ENCODE data around the gene DOK3.

Gene DOK3

DNA sequence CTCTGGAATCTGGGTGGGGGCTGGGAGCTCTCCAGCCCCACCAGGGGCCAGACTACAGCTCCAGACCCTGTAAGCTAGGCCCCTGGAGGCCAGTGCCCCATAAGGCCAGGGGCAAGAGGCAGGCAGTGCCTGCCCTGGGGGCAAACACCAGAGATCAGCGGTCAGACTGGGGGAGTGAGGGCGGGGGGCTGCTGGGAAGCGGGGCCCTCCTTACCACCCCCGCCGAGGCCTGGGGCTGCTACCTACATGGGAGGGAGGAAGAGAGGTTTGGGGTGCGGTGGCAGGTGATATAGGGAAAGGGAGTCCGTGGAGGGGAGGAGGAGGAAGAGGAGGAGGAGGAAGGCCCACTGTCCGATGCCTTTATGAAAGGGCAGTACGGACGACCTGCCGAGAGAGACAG lies 50.3 kb downstream of the DOK3 start:
- no peak for DNase-seq (ENCODE audit: low spot score)
- TF ChIP-seq, protein P1, sequence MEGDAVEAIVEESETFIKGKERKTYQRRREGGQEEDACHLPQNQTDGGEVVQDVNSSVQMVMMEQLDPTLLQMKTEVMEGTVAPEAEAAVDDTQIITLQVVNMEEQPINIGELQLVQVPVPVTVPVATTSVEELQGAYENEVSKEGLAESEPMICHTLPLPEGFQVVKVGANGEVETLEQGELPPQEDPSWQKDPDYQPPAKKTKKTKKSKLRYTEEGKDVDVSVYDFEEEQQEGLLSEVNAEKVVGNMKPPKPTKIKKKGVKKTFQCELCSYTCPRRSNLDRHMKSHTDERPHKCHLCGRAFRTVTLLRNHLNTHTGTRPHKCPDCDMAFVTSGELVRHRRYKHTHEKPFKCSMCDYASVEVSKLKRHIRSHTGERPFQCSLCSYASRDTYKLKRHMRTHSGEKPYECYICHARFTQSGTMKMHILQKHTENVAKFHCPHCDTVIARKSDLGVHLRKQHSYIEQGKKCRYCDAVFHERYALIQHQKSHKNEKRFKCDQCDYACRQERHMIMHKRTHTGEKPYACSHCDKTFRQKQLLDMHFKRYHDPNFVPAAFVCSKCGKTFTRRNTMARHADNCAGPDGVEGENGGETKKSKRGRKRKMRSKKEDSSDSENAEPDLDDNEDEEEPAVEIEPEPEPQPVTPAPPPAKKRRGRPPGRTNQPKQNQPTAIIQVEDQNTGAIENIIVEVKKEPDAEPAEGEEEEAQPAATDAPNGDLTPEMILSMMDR (IDR thresholded peaks at IDR 0.05; ENCODE audit: extremely low read depth, insufficient read depth, missing control alignments) = no peak
- in situ Hi-C loops (cut with MboI; ENCODE audit: low pct_unique_long_range_greater_than_20kb, low sequenced_read_pairs, unreplicated experiment) = loop anchor here (10.0 kb wide), 1 partner anchor 55 kb away; the partner anchor contains the start of genes F12 and PFN3

DNA sequence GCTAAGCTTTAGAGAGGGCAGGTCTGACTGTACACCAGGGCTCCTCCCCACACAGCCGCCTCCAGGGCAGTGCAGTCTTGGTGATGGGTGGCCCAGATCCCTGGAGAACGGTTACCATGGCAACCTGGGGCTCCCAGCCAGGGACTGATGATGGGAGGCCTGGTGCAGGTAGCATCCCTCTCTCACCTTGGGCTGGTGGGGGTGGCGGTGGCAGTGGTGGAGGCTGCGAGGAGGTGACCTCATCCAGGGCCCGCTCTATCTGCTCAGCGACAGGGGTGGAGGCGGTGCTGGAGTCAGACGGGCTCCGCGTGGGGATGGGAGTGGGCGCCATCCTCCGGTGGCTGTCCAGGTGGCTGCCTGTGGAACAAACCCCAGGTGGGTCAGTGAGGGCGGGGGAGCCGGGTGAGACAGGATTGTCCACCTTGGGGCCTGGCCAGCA lies 50.7 kb downstream of the DOK3 start:
- DNase-seq (ENCODE audit: low spot score) = no peak
- TF ChIP-seq, protein P1 (IDR thresholded peaks at IDR 0.05; ENCODE audit: extremely low read depth, insufficient read depth, missing control alignments) = no peak
- in situ Hi-C loops (cut with MboI; ENCODE audit: low pct_unique_long_range_greater_than_20kb, low sequenced_read_pairs, unreplicated experiment) = loop anchor here (10.0 kb wide), 1 partner anchor 54 kb away; the partner anchor contains the start of genes F12 and PFN3

DNA sequence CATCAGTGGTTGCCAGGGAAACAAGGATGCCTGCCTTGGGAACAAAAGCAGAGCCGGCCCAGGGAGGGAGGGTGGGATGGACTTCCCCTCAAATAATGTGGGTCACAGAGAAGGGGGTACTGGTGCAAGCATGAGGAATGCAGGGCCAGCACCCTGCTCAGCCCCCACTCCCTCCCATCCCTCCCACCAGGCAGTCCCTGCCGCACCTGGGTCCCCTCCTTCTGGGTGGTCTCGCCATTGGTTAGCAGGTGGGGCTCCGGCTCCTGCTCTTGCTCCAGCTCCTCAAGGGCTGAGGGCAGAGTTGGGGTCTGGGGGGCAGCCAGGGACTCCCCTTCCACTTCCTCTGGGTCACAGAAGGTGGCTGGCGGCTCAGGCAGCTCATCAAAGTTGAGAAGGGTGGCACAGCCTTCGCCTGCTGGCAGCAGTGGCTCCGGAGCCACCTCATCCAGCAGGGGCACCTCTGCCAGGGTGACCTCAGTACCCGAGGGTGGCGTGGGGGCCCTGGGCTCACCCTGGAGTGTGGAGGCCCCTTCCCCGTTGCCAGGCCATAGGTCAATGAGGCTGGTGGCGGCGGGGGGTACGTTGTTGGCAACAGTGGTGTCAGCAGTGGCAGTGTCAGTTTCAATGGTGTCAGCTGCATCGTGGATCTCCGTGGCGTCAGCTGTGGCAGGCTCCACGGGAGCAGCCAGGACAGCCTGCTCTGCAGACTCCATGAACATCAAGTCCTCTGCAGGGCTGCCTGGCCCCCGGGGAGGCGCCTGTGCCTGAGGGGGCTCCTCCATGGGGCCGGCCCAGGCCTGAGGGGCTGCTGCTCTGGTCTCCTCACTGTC lies 51.6 kb downstream of the DOK3 start:
- no peak for DNase-seq (ENCODE audit: low spot score)
- in situ Hi-C loops (cut with MboI; ENCODE audit: low pct_unique_long_range_greater_than_20kb, low sequenced_read_pairs, unreplicated experiment) = loop anchor here (10.0 kb wide), 1 partner anchor 53 kb away; the partner anchor contains the start of genes F12 and PFN3
- TF ChIP-seq, protein P1 (IDR thresholded peaks at IDR 0.05; ENCODE audit: extremely low read depth, insufficient read depth, missing control alignments) = no peak

DNA sequence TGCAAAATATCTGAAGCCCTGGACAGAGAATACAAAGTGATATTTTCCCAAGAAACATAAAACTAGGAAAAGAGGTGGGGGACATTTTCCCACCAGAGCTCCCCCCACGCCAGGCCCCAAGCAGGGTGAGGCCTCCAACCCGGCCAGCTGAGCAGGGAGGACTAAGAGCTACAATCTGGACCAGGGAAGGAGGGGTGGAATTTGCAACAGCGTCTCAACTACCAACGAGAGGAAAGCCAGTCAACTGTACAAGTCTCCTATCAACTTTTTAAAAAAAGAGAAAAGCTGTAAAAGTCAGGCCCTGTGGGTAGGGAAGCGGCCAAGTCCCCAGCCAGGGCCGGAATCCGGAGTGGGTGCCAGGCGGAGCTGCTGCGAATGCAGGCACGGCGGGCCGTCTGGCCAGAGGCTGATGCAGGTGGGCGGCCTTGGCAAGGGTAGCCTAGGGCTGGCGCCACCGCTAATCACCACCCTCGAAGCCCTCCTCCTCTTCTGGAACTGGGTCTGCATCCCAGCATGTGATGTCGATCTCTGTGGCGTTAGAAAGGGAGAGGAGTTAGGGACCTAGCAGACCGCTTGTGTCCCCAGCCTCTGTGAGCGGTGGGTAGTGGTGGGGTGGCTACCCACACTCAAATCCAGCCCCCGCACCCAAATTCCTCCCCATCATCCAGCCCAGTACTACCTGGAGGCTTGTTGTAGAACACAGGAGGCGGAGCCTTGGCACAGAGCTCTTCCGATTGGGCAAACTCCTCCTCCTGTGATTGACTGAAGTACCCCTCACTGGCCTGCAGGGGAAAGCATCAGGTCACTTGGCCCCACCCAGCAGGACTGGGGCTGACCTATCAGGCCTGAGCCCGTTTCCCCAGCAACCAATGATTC lies 52.4 kb downstream of the DOK3 start:
- DNase-seq (ENCODE audit: low spot score) = peak; percentile 95
- TF ChIP-seq, protein P1 (IDR thresholded peaks at IDR 0.05; ENCODE audit: extremely low read depth, insufficient read depth, missing control alignments) = peak; percentile 38
- in situ Hi-C loops (cut with MboI; ENCODE audit: low pct_unique_long_range_greater_than_20kb, low sequenced_read_pairs, unreplicated experiment) = loop anchor here (10.0 kb wide), 1 partner anchor 52 kb away; the partner anchor contains the start of genes F12 and PFN3

DNA sequence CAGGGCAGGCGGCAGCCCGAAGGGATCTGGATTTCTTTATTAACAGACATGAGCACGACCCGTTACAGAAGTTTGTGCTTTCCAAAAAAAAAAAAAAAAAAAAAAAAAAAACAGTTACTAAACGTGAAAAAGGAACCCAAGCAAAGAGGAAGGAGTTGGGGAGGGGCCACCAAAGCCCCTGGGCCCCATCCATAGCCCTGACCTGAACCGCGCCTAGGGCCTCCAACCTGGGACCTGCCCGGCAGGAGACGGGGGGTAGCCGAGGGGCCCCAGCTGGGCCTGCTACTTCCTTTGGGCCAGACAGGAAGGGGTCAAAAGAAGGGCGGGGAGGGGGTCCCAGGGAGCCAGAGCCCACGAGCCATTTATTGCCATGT lies 53.0 kb downstream of the DOK3 start:
- DNase-seq (ENCODE audit: low spot score) = no peak
- in situ Hi-C loops (cut with MboI; ENCODE audit: low pct_unique_long_range_greater_than_20kb, low sequenced_read_pairs, unreplicated experiment) = loop anchor here (10.0 kb wide), 1 partner anchor 52 kb away; the partner anchor contains the start of genes F12 and PFN3
- TF ChIP-seq, protein P1 (IDR thresholded peaks at IDR 0.05; ENCODE audit: extremely low read depth, insufficient read depth, missing control alignments) = no peak
